GM13977 (cell line): ENCODE results near the gene CATSPERE.

Source experiments
- DNase-seq: peaks from one replicate; pipeline ENCODE4 v3.0.0; 2012; ENCODE audit warnings: low spot score
- CTCF ChIP-seq: IDR thresholded peaks from 2 replicates; pipeline ENCODE4 v1.5.1; 2012; ENCODE audit warnings: mild to moderate bottlenecking, control low read depth; ENCODE audit not compliant: insufficient read depth; ENCODE audit errors: extremely low read depth, missing control alignments
- in situ Hi-C: fragments of 300-500 bp; cut with MboI; formaldehyde crosslinking; loops from one replicate; pipeline ENCODE4 v1.12.0; 2022; ENCODE audit warnings: low sequenced_read_pairs, low pct_unique_long_range_greater_than_20kb, mixed read lengths, inconsistent platforms; ENCODE audit not compliant: unreplicated experiment

The CATSPERE gene

GRCh38 chr1:244424649-244425334 lies 36.3 kb upstream of the CATSPERE start:
- no peak for DNase-seq
- in situ Hi-C loops: no loop called here
- no peak for TF ChIP-seq CTCF

GRCh38 chr1:244427647-244428046 lies 33.4 kb upstream of the CATSPERE start:
- DNase-seq: no peak
- TF ChIP-seq CTCF: no peak
- in situ Hi-C loops: no loop called here

GRCh38 chr1:244429818-244430217 lies 31.3 kb upstream of the CATSPERE start:
- no peak for TF ChIP-seq CTCF
- in situ Hi-C loops: no loop called here
- no peak for DNase-seq

- no peak for TF ChIP-seq CTCF
- in situ Hi-C loops: no loop called here
- no peak for DNase-seq
Observed at GRCh38 chr1:244431166-244431565, 29.9 kb upstream of the CATSPERE start.

- in situ Hi-C loops: no loop called here
- no peak for DNase-seq
- no peak for TF ChIP-seq CTCF
Observed at GRCh38 chr1:244435562-244436205, 25.4 kb upstream of the CATSPERE start.

- DNase-seq: no peak
- TF ChIP-seq CTCF: no peak
- in situ Hi-C loops: no loop called here
Observed at GRCh38 chr1:244436336-244437085, 24.6 kb upstream of the CATSPERE start.
